Coronary artery (tissue), 2 donors: ENCODE measurements around the gene KLRC4.
"Not testable (repeated sequence)": the region's sequence is repeated elsewhere in the genome, so short reads cannot be mapped to it uniquely, and the experiment has no call there.

Source experiments
- DNase-seq: peaks from one replicate; pipeline ENCODE4 v3.0.0-alpha.2; 2017; ENCODE audit warnings: low spot score
- H3K27ac ChIP-seq, 2 donors: fragments of 200-600 bp; sonication (generic); one replicate each; pipeline ENCODE4 v1.5.1; 2016 to 2019
- H3K4me3 ChIP-seq: fragments of 200-600 bp; sonication (generic); 2 replicates; pipeline ENCODE4 v1.5.1; 2016; ENCODE audit warnings: mild to moderate bottlenecking, moderate library complexity
- CTCF ChIP-seq: fragments of 200-600 bp; sonication (generic); IDR thresholded peaks from one replicate; pipeline ENCODE4 v1.5.1; 2019; ENCODE audit warnings: antibody characterized with exemption

The KLRC4 gene

GRCh38 chr12:10435816-10436215 lies 26.3 kb upstream of the KLRC4 start, which contains the start of gene KLRC2:
TSS of gene KLRC2 (minus strand) at chr12:10436010. CDS start at chr12:10435986, 24 bp downstream.
- H3K4me3 ChIP-seq, H3K27ac ChIP-seq, DNase-seq: not testable (repeated sequence)

GRCh38 chr12:10430623-10431022 lies 21.1 kb upstream of the KLRC4 start:
- H3K27ac ChIP-seq, DNase-seq, H3K4me3 ChIP-seq: not testable (repeated sequence)

GRCh38 chr12:10425938-10426337 lies 16.4 kb upstream of the KLRC4 start:
- H3K4me3 ChIP-seq, DNase-seq, H3K27ac ChIP-seq: not testable (repeated sequence)

GRCh38 chr12:10424260-10424899 lies 14.8 kb upstream of the KLRC4 start:
- H3K4me3 ChIP-seq, DNase-seq, H3K27ac ChIP-seq: not testable (repeated sequence)

- not testable (repeated sequence) for H3K27ac ChIP-seq, H3K4me3 ChIP-seq, DNase-seq
Measured at GRCh38 chr12:10422159-10422558, 12.6 kb upstream of the KLRC4 start.

- H3K27ac ChIP-seq, H3K4me3 ChIP-seq, DNase-seq: not testable (repeated sequence)
Measured at GRCh38 chr12:10420334-10420733, 10.8 kb upstream of the KLRC4 start, which contains the start of gene KLRC3. TSS of gene KLRC3 (minus strand) at chr12:10420595. CDS start at chr12:10420550, 45 bp downstream.

- no peak overlapping the region for H3K4me3 ChIP-seq
- TF ChIP-seq CTCF = no peak
- no peak overlapping the region for H3K27ac ChIP-seq
- DNase-seq = no peak
Measured at GRCh38 chr12:10408842-10409241, 715 bp downstream of the KLRC4 start.

GRCh38 chr12:10406725-10407124 lies 2.8 kb downstream of the KLRC4 start:
- H3K4me3 ChIP-seq = no peak overlapping the region
- TF ChIP-seq CTCF = no peak

GRCh38 chr12:10405294-10405693 lies 4.3 kb downstream of the KLRC4 start:
- TF ChIP-seq CTCF = no peak
- DNase-seq = no peak
- Histone ChIP-seq H3K27ac (no peak overlapping the region), H3K4me3 (no peak overlapping the region)

More at GRCh38 chr12:10406725-10407124, 2.8 kb downstream of the KLRC4 start:
- H3K27ac ChIP-seq = no peak overlapping the region
- no peak for DNase-seq

- DNase-seq = no peak
- TF ChIP-seq CTCF = no peak
- H3K27ac ChIP-seq = no peak overlapping the region
- no peak overlapping the region for H3K4me3 ChIP-seq
Measured at GRCh38 chr12:10404798-10405197, 4.8 kb downstream of the KLRC4 start.
